ENCODE data around the gene CC2D1A.

CC2D1A gene

GRCh38 chr19:13905634-13906520 lies at the start of gene CC2D1A, which contains the start of gene BRME1:
TSS of gene CC2D1A (plus strand) at chr19:13906201. CDS start at chr19:13906442, 241 bp downstream.
TSS of gene BRME1 (minus strand) at chr19:13906117. CDS start at chr19:13904892, 1,225 bp downstream.
- intact Hi-C loops (cut with DNase I), result no loop called here
- DNase-seq, result peak; percentile 87 to 98 (median 96)

- intact Hi-C loops (cut with DNase I), result no loop called here
Observed at GRCh38 chr19:13856497-13856896, 49.5 kb upstream of the CC2D1A start.

GRCh38 chr19:13859361-13859880 lies 46.6 kb upstream of the CC2D1A start:
- intact Hi-C loops (cut with DNase I), result no loop called here

More at GRCh38 chr19:13856497-13856896, 49.5 kb upstream of the CC2D1A start:
- DNase-seq, result no peak

DNA sequence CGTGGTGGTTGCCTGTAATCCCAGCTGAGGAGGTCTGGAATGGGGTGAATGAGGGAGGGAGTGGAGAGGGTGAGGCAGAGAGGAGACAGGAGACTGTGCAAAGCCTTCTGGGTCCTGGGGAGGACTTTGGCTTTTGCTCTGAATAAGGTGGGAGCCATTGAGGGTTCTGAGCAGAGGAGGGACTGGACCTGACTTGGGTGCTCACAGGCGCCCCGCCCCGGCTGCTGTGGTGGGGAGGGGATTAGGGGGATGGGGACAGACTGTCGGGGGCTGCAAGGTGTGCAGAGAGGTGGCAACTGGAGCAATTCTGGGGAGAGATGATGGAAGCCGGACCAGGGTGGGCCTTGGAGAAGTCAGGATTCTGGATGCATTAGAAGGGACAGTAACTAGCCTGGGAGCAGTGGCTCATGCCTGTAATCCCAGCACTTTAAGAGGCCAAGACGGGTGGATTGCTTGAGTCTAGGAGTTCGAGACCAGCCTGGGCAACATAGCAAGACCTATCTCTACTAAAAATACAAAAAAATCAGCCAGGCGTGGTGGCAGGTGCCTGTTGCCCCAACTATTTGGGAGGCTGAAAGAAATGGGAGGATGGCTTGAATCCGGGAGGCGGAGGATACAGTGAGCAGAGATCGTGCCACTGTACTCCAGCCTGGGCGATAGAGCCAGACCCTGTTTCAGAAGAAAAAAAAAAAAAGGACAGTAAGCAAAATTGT lies 45.2 kb upstream of the CC2D1A start:
- no peak for DNase-seq
- intact Hi-C loops (cut with DNase I), result loop anchor here (5.0 to 10.0 kb wide), 2 partner anchors 64 to 256 kb away; partner anchors contain the start of gene ZSWIM4

More at GRCh38 chr19:13859361-13859880, 46.6 kb upstream of the CC2D1A start:
- DNase-seq, result no peak

DNA sequence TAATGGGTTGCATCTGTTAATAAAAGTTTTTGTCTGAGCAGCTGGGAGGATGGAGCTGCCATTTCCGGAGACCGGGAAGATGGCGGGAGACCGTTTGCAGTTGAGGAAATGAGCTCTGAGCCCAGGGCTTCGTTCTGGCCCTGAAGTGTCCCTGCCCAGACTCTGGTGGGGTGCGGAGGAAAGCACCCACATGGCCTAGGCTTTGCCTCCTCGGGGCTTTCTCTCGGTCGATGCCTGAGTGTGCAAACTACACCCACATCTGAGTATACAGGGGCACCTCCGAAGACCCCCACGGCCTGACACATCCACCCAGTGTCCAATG lies 44.6 kb upstream of the CC2D1A start:
- intact Hi-C loops (cut with DNase I), result loop anchor here (5.0 to 10.0 kb wide), 2 partner anchors 64 to 257 kb away; partner anchors contain the start of gene ZSWIM4
- no peak for DNase-seq

GRCh38 chr19:13861714-13862531 lies 44.1 kb upstream of the CC2D1A start:
- intact Hi-C loops (cut with DNase I), result loop anchor here (2.0 to 10.0 kb wide), 3 partner anchors 65 to 257 kb away; partner anchors contain the start of gene ZSWIM4
- DNase-seq, result peak; percentile 84 to 97 (median 92)

- DNase-seq, result no peak
- intact Hi-C loops (cut with DNase I), result loop anchor here (5.0 to 10.0 kb wide), 2 partner anchors 67 to 259 kb away; partner anchors contain the start of gene ZSWIM4
Observed at GRCh38 chr19:13864046-13864666, 41.8 kb upstream of the CC2D1A start.

GRCh38 chr19:13864667-13865570 lies 41.1 kb upstream of the CC2D1A start:
- intact Hi-C loops (cut with DNase I), result loop anchor here (5.0 to 10.0 kb wide), 2 partner anchors 68 to 260 kb away; partner anchors contain the start of gene ZSWIM4
- DNase-seq, result no peak

GRCh38 chr19:13865571-13866462 lies 40.2 kb upstream of the CC2D1A start:
- DNase-seq, result peak in 1 of 42 donors; percentile 23
- intact Hi-C loops (cut with DNase I), result loop anchor here (10.0 kb wide), 1 partner anchor 261 kb away; no protein-coding TSS in a partner anchor

GRCh38 chr19:13866463-13867046 lies 39.4 kb upstream of the CC2D1A start:
- DNase-seq, result peak in 4 of 42 donors; percentile 25 to 50 (median 32)
- intact Hi-C loops (cut with DNase I), result loop anchor here (10.0 kb wide), 1 partner anchor 262 kb away; no protein-coding TSS in a partner anchor

DNA sequence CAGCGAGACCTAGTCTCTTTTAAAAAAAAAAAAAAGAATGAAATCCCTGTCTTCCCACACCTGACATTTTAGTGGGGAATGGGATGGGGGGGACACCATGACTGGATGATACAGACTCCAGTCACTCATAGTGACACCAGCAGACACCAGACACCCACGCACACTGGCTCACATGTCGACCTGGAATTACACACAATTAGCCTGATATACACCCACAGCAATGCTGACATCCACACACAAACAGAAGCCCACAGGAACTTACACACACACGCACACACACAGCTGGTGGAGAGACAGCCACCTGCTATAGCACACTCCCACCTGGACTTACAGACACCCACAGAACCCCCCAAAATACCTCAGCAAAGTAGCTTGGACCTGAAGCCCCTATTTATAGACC lies 37.3 kb upstream of the CC2D1A start:
- intact Hi-C loops (cut with DNase I), result loop anchor here (10.0 kb wide), 1 partner anchor 264 kb away; no protein-coding TSS in a partner anchor
- DNase-seq, result peak in 6 of 42 donors; percentile 28 to 60 (median 38)

DNA sequence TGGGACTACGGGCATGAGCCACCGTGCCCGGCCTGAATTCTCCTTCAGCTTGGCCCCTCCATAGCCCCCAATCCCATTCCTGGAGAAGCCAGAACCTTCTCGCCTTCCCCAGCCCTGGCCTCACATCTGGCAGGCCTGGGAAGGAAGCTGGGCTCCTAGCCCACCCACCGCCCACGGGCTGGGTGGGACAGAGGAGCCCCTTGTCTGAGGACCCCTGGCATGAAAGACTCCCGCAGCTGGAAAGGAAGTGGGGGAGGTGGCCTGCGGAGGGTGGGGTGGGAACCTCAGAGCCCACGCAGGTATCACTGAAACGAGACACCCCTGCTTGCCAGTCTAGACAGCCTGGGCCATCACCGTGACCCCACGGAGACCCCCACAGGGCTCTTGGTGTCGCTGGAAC lies 36.7 kb upstream of the CC2D1A start:
- no peak for DNase-seq
- intact Hi-C loops (cut with DNase I), result loop anchor here (10.0 kb wide), 1 partner anchor 264 kb away; no protein-coding TSS in a partner anchor

DNA sequence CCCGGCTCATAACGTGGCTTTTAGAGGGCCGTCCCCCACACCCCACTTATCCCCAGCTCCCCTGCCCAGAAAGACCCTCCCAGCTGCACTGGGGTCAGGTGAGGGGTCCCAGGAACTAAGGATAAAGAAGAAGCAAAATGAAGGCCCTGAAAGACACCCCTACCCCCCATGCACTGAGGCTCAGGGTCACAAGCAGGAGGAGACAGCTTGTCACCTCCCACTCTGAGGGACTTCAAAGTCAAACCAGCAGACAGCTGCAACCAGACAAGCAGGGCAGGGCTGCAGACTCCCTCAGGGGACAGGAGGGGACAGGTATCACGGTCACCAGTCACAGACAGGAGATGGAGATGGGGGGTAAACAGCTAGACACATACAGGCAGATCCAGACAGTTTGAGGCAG lies 35.1 kb upstream of the CC2D1A start:
- intact Hi-C loops (cut with DNase I), result no loop called here
- no peak for DNase-seq

GRCh38 chr19:13872339-13872694 lies 33.7 kb upstream of the CC2D1A start:
- intact Hi-C loops (cut with DNase I), result no loop called here
- no peak for DNase-seq

DNA sequence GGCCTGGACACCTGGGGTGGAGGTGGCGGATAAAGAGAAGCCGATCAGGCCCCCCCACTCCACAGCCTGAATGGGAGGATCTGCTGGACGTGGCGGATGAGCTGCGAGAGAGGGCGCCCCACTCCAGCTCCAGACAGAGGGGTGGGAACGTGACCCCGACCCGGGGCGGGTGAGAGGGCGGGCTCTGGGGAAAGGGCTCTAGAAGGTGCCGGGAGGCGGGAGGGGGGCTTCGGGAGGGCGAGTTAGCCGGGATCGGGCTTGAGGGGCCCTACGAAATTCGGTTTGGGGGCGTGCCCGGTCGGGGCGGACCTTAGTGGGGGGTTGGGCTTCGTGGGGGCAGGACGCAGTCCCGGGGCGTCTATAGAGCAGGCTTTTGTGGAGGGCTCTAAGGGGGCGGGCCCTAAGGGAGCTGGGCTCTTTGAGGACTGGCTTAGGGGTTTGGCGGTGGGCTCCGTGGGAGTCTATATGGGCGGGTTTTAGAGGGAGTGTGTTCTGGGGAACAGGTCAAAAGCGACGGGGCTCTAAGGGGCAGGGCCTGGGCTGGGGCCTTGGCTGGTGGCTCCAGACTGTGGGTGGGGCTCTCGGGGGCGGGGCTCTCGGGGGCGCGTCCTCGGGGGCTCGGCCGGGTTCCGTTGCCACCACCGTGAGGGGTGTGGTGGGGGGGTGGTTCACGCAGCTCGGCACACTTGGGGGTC lies 33.2 kb upstream of the CC2D1A start:
- DNase-seq, result peak in 1 of 42 donors; percentile 17
- intact Hi-C loops (cut with DNase I), result no loop called here
